KMS-11 (cell line): ENCODE data around the gene TEX101.

ENCODE experiments used
- H2AFZ ChIP-seq: fragments of 200-600 bp; sonication (generic); 2 replicates; pipeline ENCODE4 v1.6.1; 2016; ENCODE audit warnings: antibody characterized with exemption, mixed run types, low read depth
- H3K27ac ChIP-seq: fragments of 200-600 bp; sonication (generic); 2 replicates; pipeline ENCODE4 v1.6.1; 2016; ENCODE audit warnings: mild to moderate bottlenecking, mixed run types
- H3K27me3 ChIP-seq: fragments of 200-600 bp; sonication (generic); 2 replicates; pipeline ENCODE4 v1.6.1; 2017; ENCODE audit warnings: mild to moderate bottlenecking, low read depth, mixed run types, moderate library complexity; ENCODE audit not compliant: insufficient read depth
- H3K36me3 ChIP-seq: fragments of 200-600 bp; sonication (generic); 2 replicates; pipeline ENCODE4 v1.6.1; 2017; ENCODE audit warnings: mild to moderate bottlenecking, mixed run types; ENCODE audit not compliant: insufficient read depth
- H3K4me1 ChIP-seq: fragments of 200-600 bp; sonication (generic); 2 replicates; pipeline ENCODE4 v1.6.1; 2016; ENCODE audit warnings: mild to moderate bottlenecking, low read depth, mixed run types; ENCODE audit not compliant: poor library complexity, severe bottlenecking
- H3K4me2 ChIP-seq: fragments of 200-600 bp; sonication (generic); 2 replicates; pipeline ENCODE4 v1.7.0; 2016; ENCODE audit warnings: mild to moderate bottlenecking, mixed run types
- H3K4me3 ChIP-seq: fragments of 200-600 bp; sonication (generic); IDR thresholded peaks from 2 replicates; pipeline ENCODE4 v1.6.1; 2017; ENCODE audit warnings: low read depth, low read length, mixed read lengths; ENCODE audit not compliant: insufficient read depth
- H3K79me2 ChIP-seq: fragments of 200-600 bp; sonication (generic); 2 replicates; pipeline ENCODE4 v1.6.1; 2016; ENCODE audit warnings: low read depth, mixed run types; ENCODE audit not compliant: insufficient read depth
- H3K9ac ChIP-seq: fragments of 200-600 bp; sonication (generic); 2 replicates; pipeline ENCODE4 v1.6.1; 2016; ENCODE audit warnings: mild to moderate bottlenecking, mixed run types
- H4K20me1 ChIP-seq: fragments of 200-600 bp; sonication (generic); 2 replicates; pipeline ENCODE4 v1.6.1; 2016; ENCODE audit warnings: mild to moderate bottlenecking, mixed run types; ENCODE audit not compliant: insufficient read depth
- CTCF ChIP-seq: fragments of 200-600 bp; sonication (generic); conservative IDR thresholded peaks from 2 replicates; pipeline ENCODE4 v1.6.1; 2017; ENCODE audit warnings: low read depth, mild to moderate bottlenecking, antibody characterized with exemption, low read length, moderate library complexity, mixed read lengths

Gene TEX101

GRCh38 chr19:43455321-43456113 lies 40.8 kb downstream of the TEX101 start:
- no peak for TF ChIP-seq CTCF
- H3K4me1 ChIP-seq, result peaks cover 4% of the 10 kb centered on the region
- no peak overlapping the region for H3K4me2 ChIP-seq
- no peaks in the 10 kb centered on the region for H4K20me1 ChIP-seq
- no peak overlapping the region for H3K27ac ChIP-seq
- no peak overlapping the region for H3K4me3 ChIP-seq
- H3K79me2 ChIP-seq, result no peaks in the 10 kb centered on the region
- no peaks in the 10 kb centered on the region; the same call in 1 of the 2 replicates for H3K27me3 ChIP-seq
- H3K9ac ChIP-seq, result no peak overlapping the region
- H3K36me3 ChIP-seq, result no peaks in the 10 kb centered on the region
- H2AFZ ChIP-seq, result no peak overlapping the region

GRCh38 chr19:43457809-43458208 lies 43.1 kb downstream of the TEX101 start:
- Histone ChIP-seq H3K4me3 (no peak overlapping the region), H3K9ac (no peak overlapping the region), H3K36me3 (no peaks in the 10 kb centered on the region), H4K20me1 (no peaks in the 10 kb centered on the region), H3K79me2 (no peaks in the 10 kb centered on the region), H3K4me2 (no peak overlapping the region), H3K4me1 (peaks cover 2% of the 10 kb centered on the region), H3K27ac (no peak overlapping the region), H2AFZ (no peak overlapping the region), H3K27me3 (peaks cover 2% of the 10 kb centered on the region; the same call in 1 of the 2 replicates)
- TF ChIP-seq CTCF, result no peak

- Histone ChIP-seq H3K27ac (no peak overlapping the region), H2AFZ (no peak overlapping the region), H3K36me3 (no peaks in the 10 kb centered on the region), H3K4me2 (no peak overlapping the region), H3K4me3 (no peak overlapping the region), H3K4me1 (peaks cover 8% of the 10 kb centered on the region), H4K20me1 (no peaks in the 10 kb centered on the region), H3K27me3 (peaks cover 2% of the 10 kb centered on the region; the same call in 1 of the 2 replicates), H3K9ac (no peak overlapping the region), H3K79me2 (no peaks in the 10 kb centered on the region)
- no peak for TF ChIP-seq CTCF
Observed at GRCh38 chr19:43460362-43461016, 45.8 kb downstream of the TEX101 start.

GRCh38 chr19:43461303-43461702 lies 46.6 kb downstream of the TEX101 start:
- Histone ChIP-seq H3K9ac (no peak overlapping the region), H3K4me3 (no peak overlapping the region), H3K79me2 (no peaks in the 10 kb centered on the region), H3K4me2 (no peak overlapping the region), H4K20me1 (no peaks in the 10 kb centered on the region), H3K36me3 (no peaks in the 10 kb centered on the region), H2AFZ (peak overlapping the region; percentile 22; the same call in 1 of the 2 replicates), H3K27ac (no peak overlapping the region), H3K4me1 (peaks cover 8% of the 10 kb centered on the region), H3K27me3 (peaks cover 2% of the 10 kb centered on the region; the same call in 1 of the 2 replicates)
- no peak for TF ChIP-seq CTCF
